HepG2 (cell line): ENCODE results near the gene TCF23.

ENCODE experiments used
- EZH2 ChIP-seq: conservative IDR thresholded peaks from 2 replicates; pipeline ENCODE4 v1.6.1; 2012; ENCODE audit warnings: mild to moderate bottlenecking, low read depth, low read length, moderate library complexity
- FOXA1 ChIP-seq, 2 experiments: fragments of 450-650 bp in 1 of 2; sonication (generic) in 1 of 2; formaldehyde crosslinking in 1 of 2; IDR thresholded peaks; 2 replicates each; pipeline versions ENCODE4 v1.4.0 to v1.6.1; 2016 to 2020; ENCODE audit warnings: missing genetic modification reagents in 1 of 2
- JUND ChIP-seq: sonication (generic); formaldehyde crosslinking; IDR thresholded peaks from 2 replicates; pipeline ENCODE4 v1.8.0; 2022; ENCODE audit warnings: mild to moderate bottlenecking, missing genetic modification reagents
- KDM5A ChIP-seq: fragments of 200-600 bp; sonication (generic); IDR thresholded peaks from 2 replicates; pipeline ENCODE4 v1.7.0; 2018; ENCODE audit warnings: antibody characterized with exemption, mild to moderate bottlenecking, low read length, borderline replicate concordance
- POLR2A ChIP-seq, 2 experiments: IDR thresholded peaks; 2 replicates each; pipeline ENCODE4 v1.6.1; 2011; ENCODE audit warnings: low read depth in 2 of 2, low read length in 2 of 2, mild to moderate bottlenecking in 1 of 2, moderate library complexity in 1 of 2; ENCODE audit not compliant: insufficient read depth in 1 of 2
- ZMYM2 ChIP-seq: sonication (generic); formaldehyde crosslinking; IDR thresholded peaks from 2 replicates; pipeline ENCODE4 v1.8.0; 2022; ENCODE audit warnings: mild to moderate bottlenecking, missing genetic modification reagents
- ZNF253 ChIP-seq: sonication (generic); formaldehyde crosslinking; IDR thresholded peaks from 2 replicates; pipeline ENCODE4 v1.8.0; 2022; ENCODE audit warnings: mild to moderate bottlenecking, missing genetic modification reagents, borderline replicate concordance
- ZNF274 ChIP-seq: sonication (generic); formaldehyde crosslinking; IDR thresholded peaks from 2 replicates; pipeline ENCODE4 v1.5.1; 2020; ENCODE audit warnings: mild to moderate bottlenecking, missing genetic modification reagents
- ZNF558 ChIP-seq: sonication (generic); formaldehyde crosslinking; IDR thresholded peaks from 2 replicates; pipeline ENCODE4 v1.9.0; 2022; ENCODE audit warnings: mild to moderate bottlenecking, missing genetic modification reagents, borderline replicate concordance
- TF ChIP-seq, protein P1 (sequence below): sonication (generic); formaldehyde crosslinking; IDR thresholded peaks from 2 replicates; pipeline ENCODE4 v1.4.0; 2020; ENCODE audit warnings: missing genetic modification reagents; ENCODE audit errors: not compliant biosample characterization
- TF ChIP-seq, protein P2 (sequence below): fragments of 450-650 bp; IDR thresholded peaks from 2 replicates; pipeline ENCODE4 v1.6.1; 2016
- TF ChIP-seq, protein P3 (sequence below): sonication (generic); formaldehyde crosslinking; IDR thresholded peaks from 2 replicates; pipeline ENCODE4 v1.4.0; 2020; ENCODE audit warnings: low read depth, mild to moderate bottlenecking, missing genetic modification reagents
- TF ChIP-seq, protein P4 (sequence below): sonication (generic); formaldehyde crosslinking; IDR thresholded peaks from 2 replicates; pipeline ENCODE4 v1.4.0; 2020; ENCODE audit warnings: missing genetic modification reagents
- TF ChIP-seq, protein P5 (sequence below): sonication (generic); formaldehyde crosslinking; IDR thresholded peaks from 2 replicates; pipeline ENCODE4 v1.5.0; 2020; ENCODE audit warnings: mild to moderate bottlenecking, missing genetic modification reagents, moderate library complexity

DNA sequence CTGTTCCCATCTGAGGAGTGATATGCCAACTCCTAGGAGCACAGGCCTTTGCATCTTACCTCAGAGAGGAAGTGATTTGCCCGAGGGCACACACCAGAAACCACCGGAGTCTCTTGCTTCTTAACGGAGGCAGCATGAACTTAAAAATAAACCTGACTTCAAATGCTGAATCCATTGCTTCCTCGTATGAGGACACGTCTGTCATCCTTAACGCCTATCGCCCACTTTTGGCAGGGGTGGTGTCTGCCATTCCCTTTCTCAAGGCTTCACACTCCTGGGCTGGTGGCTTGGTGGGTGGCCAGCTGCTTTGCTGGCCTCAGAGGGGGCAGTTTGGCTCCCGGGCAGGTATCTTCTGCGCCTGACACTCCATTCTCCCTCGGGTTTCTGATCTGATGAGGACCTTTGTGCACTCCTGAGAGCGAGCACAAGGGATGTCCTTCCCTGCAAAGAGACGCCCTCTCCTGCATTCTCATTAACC, 13.3 kb upstream of the TCF23 start:
- TF ChIP-seq, protein P1, sequence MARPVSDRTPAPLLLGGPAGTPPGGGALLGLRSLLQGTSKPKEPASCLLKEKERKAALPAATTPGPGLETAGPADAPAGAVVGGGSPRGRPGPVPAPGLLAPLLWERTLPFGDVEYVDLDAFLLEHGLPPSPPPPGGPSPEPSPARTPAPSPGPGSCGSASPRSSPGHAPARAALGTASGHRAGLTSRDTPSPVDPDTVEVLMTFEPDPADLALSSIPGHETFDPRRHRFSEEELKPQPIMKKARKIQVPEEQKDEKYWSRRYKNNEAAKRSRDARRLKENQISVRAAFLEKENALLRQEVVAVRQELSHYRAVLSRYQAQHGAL = no peak
- no peak for TF ChIP-seq ZMYM2 (CRISPR knock-in tag)
- TF ChIP-seq JUND = no peak
- no peak for TF ChIP-seq ZNF274 (CRISPR knock-in tag)
- TF ChIP-seq, protein P2, sequence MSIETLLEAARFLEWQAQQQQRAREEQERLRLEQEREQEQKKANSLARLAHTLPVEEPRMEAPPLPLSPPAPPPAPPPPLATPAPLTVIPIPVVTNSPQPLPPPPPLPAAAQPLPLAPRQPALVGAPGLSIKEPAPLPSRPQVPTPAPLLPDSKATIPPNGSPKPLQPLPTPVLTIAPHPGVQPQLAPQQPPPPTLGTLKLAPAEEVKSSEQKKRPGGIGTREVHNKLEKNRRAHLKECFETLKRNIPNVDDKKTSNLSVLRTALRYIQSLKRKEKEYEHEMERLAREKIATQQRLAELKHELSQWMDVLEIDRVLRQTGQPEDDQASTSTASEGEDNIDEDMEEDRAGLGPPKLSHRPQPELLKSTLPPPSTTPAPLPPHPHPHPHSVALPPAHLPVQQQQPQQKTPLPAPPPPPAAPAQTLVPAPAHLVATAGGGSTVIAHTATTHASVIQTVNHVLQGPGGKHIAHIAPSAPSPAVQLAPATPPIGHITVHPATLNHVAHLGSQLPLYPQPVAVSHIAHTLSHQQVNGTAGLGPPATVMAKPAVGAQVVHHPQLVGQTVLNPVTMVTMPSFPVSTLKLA = no peak
- TF ChIP-seq EZH2 = no peak
- TF ChIP-seq FOXA1 (IDR thresholded peaks at IDR 0.05) = no peak
- no peak for TF ChIP-seq FOXA1 (CRISPR knock-in tag; IDR thresholded peaks at IDR 0.05)
- TF ChIP-seq, protein P3, sequence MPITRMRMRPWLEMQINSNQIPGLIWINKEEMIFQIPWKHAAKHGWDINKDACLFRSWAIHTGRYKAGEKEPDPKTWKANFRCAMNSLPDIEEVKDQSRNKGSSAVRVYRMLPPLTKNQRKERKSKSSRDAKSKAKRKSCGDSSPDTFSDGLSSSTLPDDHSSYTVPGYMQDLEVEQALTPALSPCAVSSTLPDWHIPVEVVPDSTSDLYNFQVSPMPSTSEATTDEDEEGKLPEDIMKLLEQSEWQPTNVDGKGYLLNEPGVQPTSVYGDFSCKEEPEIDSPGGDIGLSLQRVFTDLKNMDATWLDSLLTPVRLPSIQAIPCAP (CRISPR knock-in tag) = no peak
- TF ChIP-seq KDM5A = no peak
- no peak for TF ChIP-seq POLR2A (IDR thresholded peaks at IDR 0.05; ENCODE audit: insufficient read depth in 1 of 2, low read depth in 2 of 2, low read length in 2 of 2)
- TF ChIP-seq, protein P4, sequence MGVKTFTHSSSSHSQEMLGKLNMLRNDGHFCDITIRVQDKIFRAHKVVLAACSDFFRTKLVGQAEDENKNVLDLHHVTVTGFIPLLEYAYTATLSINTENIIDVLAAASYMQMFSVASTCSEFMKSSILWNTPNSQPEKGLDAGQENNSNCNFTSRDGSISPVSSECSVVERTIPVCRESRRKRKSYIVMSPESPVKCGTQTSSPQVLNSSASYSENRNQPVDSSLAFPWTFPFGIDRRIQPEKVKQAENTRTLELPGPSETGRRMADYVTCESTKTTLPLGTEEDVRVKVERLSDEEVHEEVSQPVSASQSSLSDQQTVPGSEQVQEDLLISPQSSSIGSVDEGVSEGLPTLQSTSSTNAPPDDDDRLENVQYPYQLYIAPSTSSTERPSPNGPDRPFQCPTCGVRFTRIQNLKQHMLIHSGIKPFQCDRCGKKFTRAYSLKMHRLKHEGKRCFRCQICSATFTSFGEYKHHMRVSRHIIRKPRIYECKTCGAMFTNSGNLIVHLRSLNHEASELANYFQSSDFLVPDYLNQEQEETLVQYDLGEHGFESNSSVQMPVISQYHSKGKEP = no peak
- TF ChIP-seq ZNF253 (CRISPR knock-in tag) = no peak
- TF ChIP-seq, protein P5, sequence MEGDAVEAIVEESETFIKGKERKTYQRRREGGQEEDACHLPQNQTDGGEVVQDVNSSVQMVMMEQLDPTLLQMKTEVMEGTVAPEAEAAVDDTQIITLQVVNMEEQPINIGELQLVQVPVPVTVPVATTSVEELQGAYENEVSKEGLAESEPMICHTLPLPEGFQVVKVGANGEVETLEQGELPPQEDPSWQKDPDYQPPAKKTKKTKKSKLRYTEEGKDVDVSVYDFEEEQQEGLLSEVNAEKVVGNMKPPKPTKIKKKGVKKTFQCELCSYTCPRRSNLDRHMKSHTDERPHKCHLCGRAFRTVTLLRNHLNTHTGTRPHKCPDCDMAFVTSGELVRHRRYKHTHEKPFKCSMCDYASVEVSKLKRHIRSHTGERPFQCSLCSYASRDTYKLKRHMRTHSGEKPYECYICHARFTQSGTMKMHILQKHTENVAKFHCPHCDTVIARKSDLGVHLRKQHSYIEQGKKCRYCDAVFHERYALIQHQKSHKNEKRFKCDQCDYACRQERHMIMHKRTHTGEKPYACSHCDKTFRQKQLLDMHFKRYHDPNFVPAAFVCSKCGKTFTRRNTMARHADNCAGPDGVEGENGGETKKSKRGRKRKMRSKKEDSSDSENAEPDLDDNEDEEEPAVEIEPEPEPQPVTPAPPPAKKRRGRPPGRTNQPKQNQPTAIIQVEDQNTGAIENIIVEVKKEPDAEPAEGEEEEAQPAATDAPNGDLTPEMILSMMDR = no peak
- TF ChIP-seq ZNF558 (CRISPR knock-in tag) = no peak
